Measurements from ENCODE around the gene HSCB.

HSCB gene

DNA sequence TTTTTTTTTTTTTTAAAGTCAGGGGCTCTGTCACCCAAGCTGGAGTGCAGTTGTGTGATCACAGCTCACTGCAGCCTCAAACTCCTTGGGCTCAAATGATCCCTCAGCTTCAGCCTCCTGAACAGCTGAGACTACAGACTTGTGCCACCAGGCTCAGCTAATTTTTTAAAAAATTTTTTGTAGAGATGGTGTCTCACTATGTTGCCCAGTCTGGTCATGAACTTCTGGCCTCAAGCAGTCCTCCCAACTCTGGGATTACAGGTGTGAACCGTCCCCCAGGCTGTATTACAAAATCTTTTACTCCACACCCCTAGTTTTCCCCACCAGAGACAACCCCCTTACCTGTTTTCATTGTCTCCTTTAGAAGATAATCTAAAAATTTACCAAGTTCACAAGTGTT lies 32.5 kb downstream of the HSCB start:
- TF ChIP-seq, protein P1, sequence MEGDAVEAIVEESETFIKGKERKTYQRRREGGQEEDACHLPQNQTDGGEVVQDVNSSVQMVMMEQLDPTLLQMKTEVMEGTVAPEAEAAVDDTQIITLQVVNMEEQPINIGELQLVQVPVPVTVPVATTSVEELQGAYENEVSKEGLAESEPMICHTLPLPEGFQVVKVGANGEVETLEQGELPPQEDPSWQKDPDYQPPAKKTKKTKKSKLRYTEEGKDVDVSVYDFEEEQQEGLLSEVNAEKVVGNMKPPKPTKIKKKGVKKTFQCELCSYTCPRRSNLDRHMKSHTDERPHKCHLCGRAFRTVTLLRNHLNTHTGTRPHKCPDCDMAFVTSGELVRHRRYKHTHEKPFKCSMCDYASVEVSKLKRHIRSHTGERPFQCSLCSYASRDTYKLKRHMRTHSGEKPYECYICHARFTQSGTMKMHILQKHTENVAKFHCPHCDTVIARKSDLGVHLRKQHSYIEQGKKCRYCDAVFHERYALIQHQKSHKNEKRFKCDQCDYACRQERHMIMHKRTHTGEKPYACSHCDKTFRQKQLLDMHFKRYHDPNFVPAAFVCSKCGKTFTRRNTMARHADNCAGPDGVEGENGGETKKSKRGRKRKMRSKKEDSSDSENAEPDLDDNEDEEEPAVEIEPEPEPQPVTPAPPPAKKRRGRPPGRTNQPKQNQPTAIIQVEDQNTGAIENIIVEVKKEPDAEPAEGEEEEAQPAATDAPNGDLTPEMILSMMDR (IDR thresholded peaks at IDR 0.05), result no peak
- no peak for DNase-seq (ENCODE audit: low spot score)
- Histone ChIP-seq H3K27ac (no peak overlapping the region), H3K4me3 (no peak overlapping the region)

DNA sequence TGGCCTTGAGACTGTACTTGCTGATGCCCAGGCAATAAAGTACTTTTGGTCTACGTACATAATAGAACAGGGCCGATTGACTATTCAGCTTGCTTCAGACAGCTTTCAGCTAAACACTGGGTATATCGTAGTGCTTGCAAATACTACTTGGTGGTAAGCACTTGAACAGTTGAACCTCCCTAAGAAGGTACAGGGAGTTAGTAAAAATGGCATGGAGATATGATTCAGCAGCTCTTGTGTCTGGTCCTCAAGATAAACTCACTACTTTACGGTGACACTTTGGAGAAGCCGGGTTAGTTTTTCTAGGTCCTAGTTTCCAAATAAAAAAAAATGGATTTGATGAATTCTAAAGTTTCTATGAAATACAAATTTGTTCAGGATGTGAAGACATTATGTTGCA lies 38.0 kb downstream of the HSCB start:
- TF ChIP-seq, protein P1 (IDR thresholded peaks at IDR 0.05), result no peak
- no peak overlapping the region for H3K27ac ChIP-seq
- H3K4me3 ChIP-seq, result no peak overlapping the region
- no peak for DNase-seq (ENCODE audit: low spot score)

DNA sequence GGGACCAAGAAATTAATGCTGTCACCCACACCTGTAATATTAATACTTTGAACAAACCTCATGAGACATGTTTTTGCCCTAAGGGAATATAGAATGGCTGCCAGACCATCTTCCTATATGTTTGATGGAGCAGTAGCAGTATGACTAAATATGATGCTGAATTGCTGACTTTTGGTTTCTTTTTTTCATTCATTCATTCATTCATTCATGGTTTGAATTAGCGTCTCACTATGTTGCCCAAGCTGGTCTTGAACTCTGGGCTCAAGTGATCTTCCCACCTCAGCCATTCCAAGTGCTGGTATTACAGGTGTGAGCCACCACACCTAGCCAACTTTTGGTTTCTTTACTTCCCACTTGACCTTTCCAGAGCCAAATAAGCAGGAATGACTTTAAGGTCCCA lies 38.5 kb downstream of the HSCB start:
- no peak overlapping the region for H3K4me3 ChIP-seq
- no peak overlapping the region for H3K27ac ChIP-seq
- TF ChIP-seq, protein P1 (IDR thresholded peaks at IDR 0.05), result no peak
- DNase-seq (ENCODE audit: low spot score), result no peak

DNA sequence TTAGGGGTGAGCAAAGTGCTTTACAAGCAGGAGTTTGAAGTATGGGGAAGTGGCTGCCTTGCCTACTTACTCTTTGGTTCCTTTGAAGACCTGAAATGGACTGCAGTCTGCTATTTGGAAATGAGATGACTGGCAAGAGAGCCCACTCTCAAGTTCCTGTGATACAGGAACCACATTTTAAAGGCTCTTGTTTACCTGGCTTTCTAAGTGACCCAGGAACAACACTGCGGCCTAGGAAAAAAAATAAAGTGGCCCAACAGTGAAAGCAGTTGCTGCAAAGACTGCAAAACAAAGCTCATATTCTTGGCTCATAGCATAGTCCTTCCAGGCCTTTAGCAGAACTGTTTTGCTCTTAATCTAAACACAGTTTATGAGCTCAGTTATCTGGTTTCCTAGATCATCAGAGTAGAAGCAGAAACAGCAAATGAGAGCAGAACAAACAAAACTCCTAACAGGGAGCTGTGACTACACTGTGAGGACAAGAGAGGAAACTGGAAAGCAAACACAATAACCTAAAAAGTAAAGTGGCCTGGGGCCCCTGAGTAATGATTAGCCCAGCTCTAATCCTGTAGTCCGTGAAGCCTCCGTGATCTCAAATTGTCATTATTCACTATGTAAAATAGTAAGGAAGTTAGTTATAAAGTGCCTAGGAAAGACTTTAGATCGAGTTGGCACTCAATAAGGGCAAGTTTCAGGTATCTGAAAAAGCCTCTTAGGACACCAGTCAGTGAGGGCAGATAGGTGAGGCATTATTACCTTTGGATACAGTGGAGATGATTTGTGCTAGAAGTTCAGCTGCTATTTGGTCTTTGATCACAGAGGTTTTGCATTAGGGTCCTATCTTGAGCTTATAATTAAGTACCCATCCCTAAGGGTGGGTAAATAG lies 42.2 kb downstream of the HSCB start:
- TF ChIP-seq, protein P1 (IDR thresholded peaks at IDR 0.05), result no peak
- Histone ChIP-seq H3K4me3 (no peak overlapping the region), H3K27ac (no peak overlapping the region)
- DNase-seq (ENCODE audit: low spot score), result no peak

DNA sequence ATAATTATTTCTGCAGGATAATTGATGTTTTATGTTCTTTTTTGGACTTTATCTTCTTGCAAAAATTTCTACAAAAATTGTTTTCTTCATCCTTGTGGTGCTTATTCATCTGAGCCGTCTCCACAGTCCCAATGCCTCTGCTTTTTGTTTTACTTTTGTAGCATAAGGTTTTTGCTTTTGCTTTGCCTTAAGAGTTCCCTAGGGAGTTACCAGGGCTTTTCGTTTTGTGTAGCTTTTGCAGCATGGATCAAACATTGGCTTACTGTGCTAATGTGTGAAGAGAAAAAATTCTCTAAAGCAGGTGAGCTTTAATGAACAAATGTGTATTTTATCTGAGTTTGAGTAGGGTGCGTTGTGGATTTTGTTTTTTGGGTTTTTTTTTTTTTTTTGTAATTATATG lies 46.8 kb downstream of the HSCB start:
- H3K4me3 ChIP-seq, result no peak overlapping the region
- DNase-seq (ENCODE audit: low spot score), result no peak
- TF ChIP-seq, protein P1 (IDR thresholded peaks at IDR 0.05), result no peak
- H3K27ac ChIP-seq, result no peak overlapping the region

DNA sequence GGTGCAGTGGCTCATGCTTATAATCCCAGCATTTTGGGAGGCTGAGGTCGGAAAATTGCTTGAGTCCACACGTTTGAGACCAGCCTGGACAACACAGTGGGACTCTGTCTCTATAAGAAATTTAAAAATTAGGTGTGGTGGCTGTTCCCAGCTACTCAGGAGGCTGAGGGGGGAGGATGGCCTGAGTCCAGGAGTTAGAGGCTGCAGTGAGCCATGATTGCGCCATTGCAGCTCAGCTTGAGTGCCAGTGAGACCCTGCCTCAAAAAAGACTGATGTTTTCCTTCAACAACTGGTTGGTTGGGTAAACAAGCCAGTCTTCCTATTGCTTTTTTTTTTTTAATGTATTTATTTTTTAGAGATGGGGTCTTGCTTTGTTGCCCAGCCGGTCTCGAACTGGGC lies 49.3 kb downstream of the HSCB start:
- Histone ChIP-seq H3K27ac (no peak overlapping the region), H3K4me3 (no peak overlapping the region)
- no peak for DNase-seq (ENCODE audit: low spot score)
- TF ChIP-seq, protein P1 (IDR thresholded peaks at IDR 0.05), result no peak

DNA sequence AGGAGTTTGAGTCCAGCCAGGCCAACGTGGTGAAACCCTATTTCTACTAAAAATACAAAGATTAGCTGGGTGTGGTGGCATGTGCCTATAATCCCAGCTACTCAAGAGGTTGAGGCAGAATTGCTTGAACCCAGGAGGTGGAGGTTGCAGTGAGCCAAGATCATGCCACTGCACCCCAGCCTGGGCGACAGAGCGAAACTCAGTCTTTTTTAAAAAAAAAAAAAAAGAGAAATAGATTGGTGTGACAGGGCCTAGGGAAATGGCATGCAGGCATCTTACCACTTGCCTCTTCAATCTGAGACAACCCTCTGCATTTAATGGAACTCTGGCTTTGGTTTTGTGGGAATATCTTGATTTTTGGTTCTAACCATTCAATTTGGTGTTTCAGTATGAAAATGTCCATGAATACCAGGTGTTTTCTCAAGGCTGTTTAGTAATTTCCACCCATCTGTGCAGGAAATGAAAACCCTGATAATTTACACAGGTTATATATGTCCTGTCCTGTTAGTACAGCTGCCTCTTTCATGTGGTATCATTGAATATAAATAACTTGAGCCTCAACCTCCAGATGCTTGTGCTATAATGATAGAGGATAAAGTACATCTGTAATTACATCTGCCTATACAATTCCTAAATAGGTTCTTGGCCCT lies 50.1 kb downstream of the HSCB start:
- DNase-seq (ENCODE audit: low spot score), result no peak
- TF ChIP-seq, protein P1 (IDR thresholded peaks at IDR 0.05), result no peak
- no peak overlapping the region for H3K4me3 ChIP-seq
- no peak overlapping the region for H3K27ac ChIP-seq

All from coronary artery (tissue), 2 donors.